HG02798 (cell line): ENCODE measurements around the gene ZBED3.
A peak's percentile ranks its signal among the peaks of the same experiment; 100 is the strongest.
"Not testable (repeated sequence)": the region's sequence is repeated elsewhere in the genome, so short reads cannot be mapped to it uniquely, and the experiment has no call there.

ENCODE experiments used
- ATAC-seq: cut with Tn5 transposase; IDR thresholded peaks from one replicate; pipeline ENCODE4 v1.9.1; 2021; ENCODE audit warnings: mild to moderate bottlenecking; ENCODE audit not compliant: unreplicated experiment, poor library complexity

Gene ZBED3

GRCh38 chr5:77080479-77080878, 6.6 kb downstream of the ZBED3 start:
- ATAC-seq = not testable (repeated sequence)

- no peak for ATAC-seq
Measured at GRCh38 chr5:77077829-77078176, 9.3 kb downstream of the ZBED3 start.

GRCh38 chr5:77076961-77077828, 9.9 kb downstream of the ZBED3 start:
- peak; percentile 90 for ATAC-seq

- ATAC-seq = no peak
Measured at GRCh38 chr5:77074745-77075144, 12.3 kb downstream of the ZBED3 start.

- ATAC-seq = no peak
Measured at GRCh38 chr5:77073667-77074066, 13.4 kb downstream of the ZBED3 start.

GRCh38 chr5:77066823-77067442, 20.2 kb downstream of the ZBED3 start:
- ATAC-seq = peak; percentile 68

- peak; percentile 33 for ATAC-seq
Measured at GRCh38 chr5:77066184-77066583, 20.9 kb downstream of the ZBED3 start.

- no peak for ATAC-seq
Measured at GRCh38 chr5:77065256-77065655, 21.8 kb downstream of the ZBED3 start.

- ATAC-seq = no peak
Measured at GRCh38 chr5:77064040-77064439, 23.0 kb downstream of the ZBED3 start.

GRCh38 chr5:77046416-77047073, 40.5 kb downstream of the ZBED3 start:
- no peak for ATAC-seq

GRCh38 chr5:77035950-77036349, 51.1 kb downstream of the ZBED3 start:
- ATAC-seq = no peak

- ATAC-seq = no peak
Measured at GRCh38 chr5:77033338-77033737, 53.7 kb downstream of the ZBED3 start.

GRCh38 chr5:77032635-77033034, 54.5 kb downstream of the ZBED3 start:
- ATAC-seq = no peak

GRCh38 chr5:77031891-77032290, 55.2 kb downstream of the ZBED3 start:
- no peak for ATAC-seq

GRCh38 chr5:77030097-77031071, 56.7 kb downstream of the ZBED3 start, which contains the start of gene AGGF1:
AGGF1 (plus strand) TSS chr5:77030404; CDS start chr5:77030767, 363 bp downstream.
- peak; percentile 100 for ATAC-seq

GRCh38 chr5:77029376-77029885, 57.7 kb downstream of the ZBED3 start:
- ATAC-seq = no peak

- ATAC-seq = no peak
Measured at GRCh38 chr5:77028631-77029375, 58.3 kb downstream of the ZBED3 start.

GRCh38 chr5:77024490-77024889, 62.6 kb downstream of the ZBED3 start:
- ATAC-seq = no peak
